Activated CD4-positive, alpha-beta T cell treated with anti-CD3 and anti-CD28 coated beads, Interleukin-2, amount 50 U/mL, for 1 hour (primary cell): ENCODE measurements around the gene SCUBE1.
A peak's percentile ranks its signal among the peaks of the same experiment; 100 is the strongest.

Experiments used
- DNase-seq: peaks from one replicate; pipeline ENCODE4 v3.0.0-alpha.2; 2020

The SCUBE1 gene

DNA sequence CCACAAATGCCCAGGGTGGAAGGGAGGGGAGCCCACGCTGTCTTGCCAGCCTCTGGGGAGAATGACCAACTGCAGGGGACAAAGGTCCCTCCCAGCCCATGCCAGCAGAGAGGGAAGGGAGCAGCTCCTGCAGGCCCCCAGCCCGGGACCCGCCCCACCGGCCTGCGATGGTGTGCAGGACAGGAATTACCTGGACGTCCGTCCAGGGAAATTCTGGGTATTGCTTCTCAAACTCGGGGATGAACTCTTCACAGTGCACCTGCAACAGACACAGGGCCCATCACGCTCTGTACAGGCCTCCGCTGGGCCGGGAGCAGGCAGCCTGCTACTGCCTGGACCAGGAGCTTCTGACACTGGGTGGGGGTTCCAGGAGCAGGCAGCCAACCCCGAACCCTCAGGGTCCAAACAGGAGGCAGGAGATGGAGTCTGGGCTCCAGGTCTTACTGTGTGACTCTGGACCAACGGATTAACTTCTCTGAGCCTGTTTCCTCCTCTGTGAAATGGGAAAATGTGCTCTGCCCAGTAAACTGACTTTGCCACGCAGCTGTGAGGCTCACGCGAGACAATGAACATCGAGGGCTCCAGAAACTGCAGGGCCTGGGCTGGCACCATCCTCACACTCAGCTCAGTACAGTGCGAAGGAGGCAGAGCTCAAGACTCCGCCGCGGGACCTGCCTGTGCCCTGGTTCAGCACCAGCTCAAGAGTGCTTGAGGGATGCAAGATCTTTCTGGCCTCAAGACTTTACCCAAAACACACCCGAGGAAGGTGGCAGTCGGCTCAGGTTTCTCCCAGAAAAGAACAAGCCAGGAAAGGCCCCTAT is 173.7 kb downstream of the SCUBE1 start:
- no peak for DNase-seq

DNA sequence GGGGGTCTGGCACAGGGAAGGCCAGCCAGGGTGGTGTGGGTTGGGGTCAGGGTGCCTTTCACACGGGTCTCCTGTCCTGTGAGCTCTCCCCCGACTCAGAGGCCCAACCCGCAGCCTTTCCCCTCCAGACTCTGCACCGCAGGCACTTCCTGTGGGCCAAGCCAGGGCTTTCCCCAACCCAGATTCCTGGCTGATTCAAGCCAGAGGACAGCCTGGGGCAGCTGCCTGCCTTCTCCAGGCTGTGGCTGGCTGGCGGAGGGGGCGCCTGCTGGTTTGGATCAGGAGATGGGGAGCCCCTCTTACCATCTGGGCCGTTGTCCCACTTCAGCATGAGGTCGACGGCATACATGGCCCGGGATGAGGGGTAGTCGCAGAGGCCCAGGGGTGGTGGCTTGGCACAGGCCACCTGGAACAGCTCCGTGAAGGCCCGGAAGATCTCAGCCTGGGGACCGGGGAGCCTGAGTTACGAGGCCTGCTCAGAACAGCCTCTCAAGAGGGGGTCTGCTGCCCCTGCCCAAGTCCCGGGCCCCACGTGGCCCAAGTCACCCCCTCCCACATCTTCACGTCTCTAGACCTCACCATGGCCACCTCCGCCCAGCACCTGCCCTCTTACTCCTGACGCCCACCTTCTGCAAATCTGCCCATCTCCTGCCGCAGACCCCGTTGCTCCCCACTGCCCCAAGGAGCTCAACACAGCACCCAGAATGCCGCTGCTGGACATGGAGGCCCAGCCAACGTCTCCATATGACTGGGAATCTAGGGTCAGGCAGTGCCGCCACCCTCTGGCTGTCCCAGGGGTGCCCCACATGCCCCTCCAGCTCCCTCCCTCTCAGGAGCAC is 174.5 kb downstream of the SCUBE1 start:
- no peak for DNase-seq

DNA sequence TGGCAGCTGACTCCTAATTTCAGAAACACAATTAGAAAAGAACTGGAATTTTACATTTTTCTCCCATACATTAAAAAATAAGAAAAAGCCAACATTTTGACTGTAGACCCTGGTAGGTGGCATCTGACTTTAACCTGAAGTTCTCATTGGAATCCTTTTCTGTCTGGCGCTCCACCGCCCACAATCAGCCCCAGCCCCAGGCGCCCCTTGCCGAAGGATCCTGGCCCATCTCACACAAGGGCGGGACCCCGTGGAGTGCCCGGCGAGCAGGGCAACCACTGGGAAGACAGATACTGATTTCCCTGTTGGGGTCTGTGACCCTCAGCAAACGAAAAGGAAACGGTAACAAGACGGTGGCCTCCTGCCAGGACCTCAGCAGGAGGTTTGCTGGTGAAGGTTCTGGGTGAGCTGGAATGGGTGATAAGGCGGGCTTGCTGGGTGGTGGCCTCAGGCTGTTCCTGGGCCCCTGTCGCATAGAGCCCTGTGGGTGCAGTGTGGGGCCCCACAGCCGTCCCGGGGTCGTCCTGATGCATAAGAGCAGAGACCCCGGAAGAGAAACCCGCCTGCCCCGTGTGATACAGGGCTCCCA is 176.1 kb downstream of the SCUBE1 start:
- DNase-seq = no peak

DNA sequence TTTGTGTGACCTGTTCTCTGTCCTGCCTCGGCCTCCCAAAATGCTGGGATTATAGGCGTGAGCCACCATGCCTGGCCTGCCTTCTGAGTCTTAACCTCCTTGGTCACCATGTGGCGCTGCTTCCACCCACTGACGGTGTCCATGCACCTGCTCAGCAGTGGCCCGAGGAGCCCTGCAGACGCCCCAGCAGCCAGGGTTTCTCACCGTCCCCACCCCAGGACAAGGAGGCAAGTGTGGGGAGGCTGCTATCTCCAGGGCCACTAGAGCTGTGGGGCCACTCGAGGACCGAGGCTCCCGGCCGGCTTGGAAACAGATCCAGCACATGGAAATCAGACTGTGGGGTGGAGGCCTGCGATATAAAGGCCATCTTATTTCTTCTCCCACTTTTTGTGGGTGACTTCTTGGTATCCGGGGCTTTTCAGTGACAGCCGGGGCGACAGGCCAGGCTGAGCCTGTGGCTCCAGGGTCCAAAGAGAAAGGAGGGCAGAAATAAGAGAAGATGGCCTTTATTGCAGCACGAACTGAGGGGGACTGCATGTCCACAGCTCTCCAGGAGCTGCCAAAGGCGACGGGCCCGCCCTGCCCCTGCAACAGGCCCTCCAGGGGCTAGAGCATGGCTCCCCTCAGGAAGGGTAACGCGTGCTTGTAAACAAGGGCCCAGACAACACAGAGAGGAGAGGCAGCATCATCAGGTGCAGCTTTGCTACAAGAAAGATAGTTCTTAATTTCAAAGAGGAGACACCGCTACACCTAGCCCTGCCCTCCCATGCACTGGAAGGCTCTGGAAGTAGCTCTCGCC is 176.8 kb downstream of the SCUBE1 start:
- DNase-seq = no peak

DNA sequence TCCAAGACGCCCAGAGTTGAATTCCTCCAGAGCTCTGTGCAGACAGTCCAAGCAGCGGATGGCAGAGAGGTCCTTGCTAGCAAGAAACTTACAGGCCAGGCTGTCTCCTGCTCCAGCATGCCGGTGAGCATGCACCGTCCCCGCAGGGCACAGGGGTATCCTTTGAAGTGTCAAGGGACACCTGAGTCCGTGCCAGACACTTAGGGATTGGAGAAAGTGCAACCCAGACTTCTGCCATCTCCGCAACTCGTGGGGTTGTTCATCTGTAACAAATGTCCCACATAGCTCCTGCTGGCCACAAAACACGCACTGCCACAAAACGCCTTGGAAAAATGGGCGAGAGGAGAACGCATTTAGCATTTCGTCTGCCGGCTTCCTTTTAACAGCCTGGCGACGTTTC is 178.5 kb downstream of the SCUBE1 start:
- DNase-seq = no peak

DNA sequence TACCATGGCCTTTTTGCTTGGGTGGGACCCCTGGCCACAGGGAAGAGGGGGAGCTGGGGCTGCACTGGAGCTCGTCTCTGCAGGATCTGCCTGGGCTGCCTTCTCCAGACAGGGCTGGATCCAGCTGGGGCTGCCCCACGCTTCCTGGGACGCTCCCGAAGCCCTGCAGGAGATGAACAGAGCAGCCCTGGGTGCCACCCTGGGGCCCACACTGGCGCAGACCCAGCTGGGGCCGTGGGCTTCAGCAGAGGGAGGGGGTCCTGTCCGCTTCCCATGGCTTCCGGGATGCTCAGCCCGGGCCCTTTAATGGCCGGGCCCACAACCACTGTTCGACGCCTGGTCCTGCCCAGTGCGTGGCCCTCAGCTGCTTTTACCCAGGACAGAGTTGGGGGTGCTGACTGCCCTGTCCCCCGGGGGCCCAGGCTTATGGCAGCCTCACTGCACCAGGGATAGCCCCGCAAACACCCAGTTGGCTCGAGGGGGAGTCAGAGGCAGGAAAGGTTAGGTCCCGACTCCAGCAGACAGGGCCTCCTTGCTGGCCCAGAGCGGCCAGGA is 179.9 kb downstream of the SCUBE1 start:
- no peak for DNase-seq

DNA sequence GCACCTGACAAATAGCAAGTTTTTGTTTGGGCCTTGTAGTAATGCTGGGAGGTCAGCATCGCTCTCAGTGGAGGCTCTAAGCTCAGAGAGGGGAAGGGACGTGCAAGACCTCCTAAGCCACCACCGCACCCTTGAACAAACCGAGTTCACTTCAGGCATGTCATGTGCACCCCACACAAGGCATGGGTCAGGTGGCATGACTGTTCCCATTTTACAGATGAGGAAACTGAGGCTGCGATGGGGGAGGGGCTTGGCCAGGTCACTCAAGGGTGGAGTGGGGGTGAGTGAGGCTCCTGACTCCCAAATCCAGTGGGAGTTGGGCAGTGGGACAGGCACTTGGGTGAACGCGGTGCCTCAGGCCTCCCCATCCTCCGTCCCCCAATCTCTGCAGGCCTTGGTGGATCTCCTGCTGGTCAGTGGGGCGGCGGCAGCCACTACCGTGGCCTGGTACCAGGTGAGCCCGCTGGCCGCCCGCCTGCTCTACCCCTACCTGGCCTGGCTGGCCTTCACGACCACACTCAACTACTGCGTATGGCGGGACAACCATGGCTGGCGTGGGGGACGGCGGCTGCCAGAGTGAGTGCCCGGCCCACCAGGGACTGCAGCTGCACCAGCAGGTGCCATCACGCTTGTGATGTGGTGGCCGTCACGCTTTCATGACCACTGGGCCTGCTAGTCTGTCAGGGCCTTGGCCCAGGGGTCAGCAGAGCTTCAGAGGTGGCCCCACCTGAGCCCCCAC is 180.6 kb downstream of the SCUBE1 start:
- DNase-seq = no peak

DNA sequence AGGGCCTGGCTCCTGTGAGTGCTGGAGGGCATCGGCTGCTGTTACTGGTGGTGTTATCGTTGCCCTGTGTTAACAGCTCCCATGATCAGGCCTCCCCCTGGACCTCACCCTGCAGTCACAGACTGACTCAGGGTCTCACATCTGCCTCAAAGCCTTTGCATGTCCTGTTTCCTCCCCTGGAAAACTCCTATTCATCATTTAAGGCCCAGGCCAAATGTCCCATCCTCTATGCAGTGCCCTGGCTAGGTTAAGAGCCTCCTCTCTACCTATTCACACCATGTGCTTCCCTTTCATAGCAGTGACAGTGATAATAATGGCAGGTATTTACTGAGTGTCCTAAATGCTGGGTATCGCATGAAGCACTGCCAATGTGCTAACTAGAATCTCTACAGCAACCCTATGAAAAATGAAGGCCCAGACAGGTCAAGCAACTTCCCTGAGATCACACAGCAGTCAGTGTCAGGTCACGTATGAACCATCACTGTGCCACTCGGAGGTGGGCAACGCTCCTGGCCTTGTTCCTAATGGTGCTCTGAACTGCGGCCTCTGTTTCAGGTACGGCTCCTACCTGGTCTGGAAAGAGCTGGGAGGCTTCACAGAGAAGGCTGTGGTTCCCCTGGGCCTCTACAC is 182.6 kb downstream of the SCUBE1 start:
- no peak for DNase-seq

DNA sequence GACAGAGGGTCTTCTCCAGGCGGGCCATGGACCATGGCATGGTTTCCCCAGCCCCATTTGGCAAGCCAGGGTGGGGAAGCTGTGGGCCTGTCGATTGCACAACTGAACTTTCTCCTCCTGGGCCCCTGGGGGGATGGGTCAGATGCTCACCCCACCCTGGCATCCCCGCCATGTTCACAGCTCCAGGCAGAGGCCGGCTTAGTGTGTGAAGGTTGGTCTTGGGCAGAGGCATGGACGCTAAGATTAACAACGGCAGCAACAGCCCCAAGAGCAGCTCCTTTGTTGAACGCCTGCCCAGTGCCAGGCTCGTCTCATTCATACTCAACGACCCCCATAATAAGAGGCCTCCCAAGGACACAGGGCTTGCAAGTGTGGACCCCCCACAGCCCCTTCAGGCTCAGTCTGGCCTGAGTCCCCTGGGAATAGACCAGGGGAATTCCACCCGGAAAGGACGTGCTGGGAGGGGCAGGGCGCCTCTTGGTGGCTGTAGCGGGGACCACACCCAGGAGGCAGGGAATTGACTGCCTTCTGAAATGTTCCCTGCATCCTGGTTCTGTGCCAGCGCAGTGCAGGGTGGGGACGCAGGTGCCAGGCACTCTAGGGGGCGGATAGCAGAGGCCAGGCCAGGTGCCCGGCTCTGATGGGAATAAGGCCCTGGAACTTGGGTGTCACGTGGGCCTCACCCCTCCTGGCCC is 183.5 kb downstream of the SCUBE1 start:
- DNase-seq = no peak

DNA sequence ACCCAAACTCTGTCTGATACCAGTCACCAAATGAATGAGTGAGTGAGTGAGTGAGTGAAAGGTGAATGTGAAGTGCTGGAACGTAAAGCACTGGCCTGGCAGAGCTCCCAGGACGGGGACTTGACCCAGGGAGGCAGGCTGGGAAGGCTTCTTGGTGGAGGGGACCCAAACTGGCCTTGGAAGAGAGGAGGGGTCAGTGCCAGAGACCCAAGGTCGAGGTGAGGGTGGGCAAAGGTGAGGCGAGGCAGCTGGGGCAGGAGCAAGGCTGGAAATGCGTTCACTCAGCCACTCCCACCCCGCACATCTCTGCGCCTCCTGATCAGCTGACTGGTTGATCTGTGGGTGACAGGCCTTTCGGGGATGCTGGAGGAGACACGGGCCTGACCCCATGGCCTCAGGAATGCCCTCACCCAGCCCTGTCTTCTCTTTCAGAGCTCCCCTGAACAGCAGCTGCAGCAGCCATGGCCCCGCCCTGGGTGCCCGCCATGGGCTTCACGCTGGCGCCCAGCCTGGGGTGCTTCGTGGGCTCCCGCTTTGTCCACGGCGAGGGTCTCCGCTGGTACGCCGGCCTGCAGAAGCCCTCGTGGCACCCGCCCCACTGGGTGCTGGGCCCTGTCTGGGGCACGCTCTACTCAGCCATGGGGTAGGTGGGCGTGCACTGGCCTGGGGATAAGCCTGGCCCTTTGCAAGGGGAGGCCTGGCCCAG is 184.2 kb downstream of the SCUBE1 start:
- no peak for DNase-seq

DNA sequence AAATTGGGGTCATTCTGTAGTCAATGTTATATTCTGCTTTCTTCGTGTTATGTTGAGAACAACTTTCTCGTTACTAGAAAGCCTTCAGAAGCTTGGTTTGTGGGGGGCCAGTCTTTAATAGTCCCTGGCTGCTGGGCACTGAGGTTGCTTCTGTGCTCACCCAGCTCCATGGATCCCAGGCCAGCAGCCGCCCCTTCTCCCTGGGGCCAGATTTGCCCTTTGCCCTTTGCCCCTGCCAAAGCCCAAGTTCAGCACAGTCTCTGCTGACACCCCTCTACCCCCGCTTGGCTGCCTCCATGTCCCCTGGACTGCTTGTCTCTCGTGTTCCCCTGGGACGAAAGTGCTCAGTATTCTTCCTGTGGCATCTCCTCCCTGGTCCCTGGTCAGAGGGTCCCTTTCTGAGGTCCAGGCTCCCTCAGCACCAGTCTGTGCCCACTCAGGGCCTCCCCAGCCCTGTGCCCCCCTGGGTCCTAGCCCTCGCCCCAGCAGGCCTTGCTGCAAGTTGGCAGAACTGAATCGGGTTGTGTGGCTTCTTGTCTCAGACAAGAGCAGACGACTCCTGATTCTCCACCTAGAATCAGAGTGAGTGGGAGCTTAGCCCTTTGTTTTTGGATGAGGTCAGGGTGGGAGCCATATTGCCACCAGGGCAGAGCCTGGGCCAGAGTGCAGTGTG is 185.2 kb downstream of the SCUBE1 start:
- no peak for DNase-seq

DNA sequence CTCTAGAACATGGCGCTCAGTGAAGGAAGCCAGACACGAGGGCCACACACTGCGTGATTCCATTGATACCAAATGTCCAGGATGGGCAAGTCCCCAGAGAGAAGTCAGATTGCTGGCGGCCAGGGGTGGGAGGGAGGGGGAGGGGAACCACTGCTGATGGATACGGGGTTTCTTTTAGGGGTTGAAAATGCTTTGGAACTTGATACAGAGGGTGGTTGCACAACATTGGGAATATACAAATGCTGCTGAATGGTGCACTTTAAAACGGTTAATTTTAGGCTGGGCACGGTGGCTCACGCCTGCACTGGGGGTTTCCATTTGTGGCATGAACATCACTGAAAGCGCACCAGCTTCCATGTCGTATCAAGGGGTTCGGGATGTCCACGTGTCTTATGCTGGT is 186.8 kb downstream of the SCUBE1 start:
- no peak for DNase-seq

DNA sequence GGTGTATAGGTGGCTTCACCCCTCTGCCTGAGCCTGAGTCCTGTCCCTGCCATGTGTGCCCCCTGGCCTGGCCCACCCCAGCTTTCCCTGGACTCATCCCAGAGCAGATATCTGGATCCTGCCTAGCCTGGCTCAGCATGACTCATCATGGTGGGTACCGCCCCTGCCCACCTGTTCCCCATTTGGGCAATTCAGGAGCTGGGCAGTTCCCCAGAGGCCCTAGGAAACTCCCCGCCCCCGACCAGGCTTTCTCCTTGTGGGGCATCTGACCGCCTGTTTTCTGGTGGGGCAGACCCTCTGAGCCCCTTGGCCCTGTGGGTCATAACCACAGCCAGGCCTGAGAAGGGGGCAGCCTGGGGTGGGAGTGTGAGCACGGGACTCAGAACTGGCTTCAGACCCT is 187.4 kb downstream of the SCUBE1 start:
- no peak for DNase-seq

DNA sequence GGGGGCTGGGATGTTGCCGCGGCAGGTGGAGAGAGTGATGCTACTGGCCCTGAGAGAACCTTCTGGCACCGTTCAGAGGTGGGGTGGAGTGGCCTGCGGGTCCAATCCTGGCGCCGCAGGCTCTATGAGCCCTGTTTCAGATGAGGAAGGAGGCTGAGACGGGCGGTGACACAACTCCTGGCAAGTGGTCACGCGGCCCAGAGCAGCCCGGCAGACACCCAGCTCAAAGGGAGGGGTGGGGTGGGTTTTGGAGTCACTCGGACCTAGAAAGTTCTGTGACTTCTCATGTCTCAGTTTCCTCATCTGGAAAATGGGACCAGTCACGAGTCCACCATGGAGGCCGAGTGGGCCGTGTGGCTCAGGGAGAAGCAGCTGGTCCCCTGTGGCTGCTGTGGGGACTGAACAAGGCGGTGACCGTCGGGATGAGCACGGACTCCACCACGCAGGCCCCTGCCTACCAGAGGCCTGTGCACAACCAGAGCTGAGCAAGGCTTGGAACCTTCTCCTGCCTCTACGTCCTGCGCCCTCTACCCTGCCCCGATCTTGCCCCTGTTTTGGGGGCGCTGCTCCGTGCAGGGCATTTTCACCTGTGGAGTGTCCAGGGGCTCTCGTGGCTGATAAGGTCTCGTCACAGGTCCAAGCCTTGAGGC is 188.2 kb downstream of the SCUBE1 start:
- no peak for DNase-seq

DNA sequence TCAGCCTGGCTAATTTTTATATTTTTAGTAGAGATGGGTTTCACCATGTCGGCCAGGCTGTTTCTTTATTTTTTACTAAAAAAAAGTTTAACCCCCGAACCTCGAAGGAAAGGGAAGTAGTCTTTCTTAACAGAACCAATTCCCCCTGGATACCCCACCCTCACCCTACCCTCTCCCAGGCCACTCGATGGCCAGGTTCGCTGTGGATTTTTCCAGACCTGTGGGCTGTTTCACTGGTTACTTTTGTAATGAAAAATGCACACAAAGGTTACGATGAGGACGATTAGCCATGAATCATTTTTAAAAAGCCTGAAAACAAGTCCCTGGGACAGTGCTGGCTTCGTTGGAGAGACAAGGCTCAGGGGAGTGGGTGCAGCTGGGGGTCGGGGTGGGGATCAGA is 189.3 kb downstream of the SCUBE1 start:
- no peak for DNase-seq

DNA sequence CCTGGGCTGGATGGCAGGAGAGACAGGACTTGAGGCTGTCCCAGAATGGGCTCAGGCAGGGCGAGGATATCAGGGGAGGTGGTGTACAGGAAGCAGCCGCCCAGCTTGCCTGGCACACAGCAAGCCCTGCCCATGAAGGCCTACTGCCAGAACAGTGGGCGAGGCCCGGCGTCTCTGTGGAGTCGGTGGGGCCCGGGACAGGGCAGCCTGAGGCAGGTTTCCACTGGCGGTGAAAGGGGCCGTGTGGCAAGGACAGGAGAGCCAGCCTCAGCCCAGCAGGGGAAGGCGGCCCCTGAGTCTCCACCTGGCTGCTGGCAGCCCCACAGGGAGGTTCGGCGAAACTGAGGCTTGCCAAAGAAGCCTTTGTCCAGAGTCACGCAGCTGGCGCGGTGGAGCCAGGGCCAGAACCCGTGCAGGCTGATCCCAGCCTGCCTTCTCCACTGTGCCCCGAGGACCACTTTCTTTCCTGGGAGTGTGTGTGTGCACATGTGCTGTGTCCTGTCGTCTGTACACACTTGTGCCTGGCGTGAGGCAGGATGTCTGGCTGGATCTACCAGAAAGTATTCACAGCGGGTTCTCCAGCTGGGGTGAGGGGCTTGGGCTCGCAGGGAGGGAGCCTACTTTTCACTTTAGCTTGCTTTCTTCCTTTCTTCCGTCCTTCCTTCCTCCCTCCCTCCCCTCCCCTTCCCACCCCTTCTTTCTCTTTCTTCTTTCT is 190.7 kb downstream of the SCUBE1 start:
- DNase-seq = peak; percentile 61

DNA sequence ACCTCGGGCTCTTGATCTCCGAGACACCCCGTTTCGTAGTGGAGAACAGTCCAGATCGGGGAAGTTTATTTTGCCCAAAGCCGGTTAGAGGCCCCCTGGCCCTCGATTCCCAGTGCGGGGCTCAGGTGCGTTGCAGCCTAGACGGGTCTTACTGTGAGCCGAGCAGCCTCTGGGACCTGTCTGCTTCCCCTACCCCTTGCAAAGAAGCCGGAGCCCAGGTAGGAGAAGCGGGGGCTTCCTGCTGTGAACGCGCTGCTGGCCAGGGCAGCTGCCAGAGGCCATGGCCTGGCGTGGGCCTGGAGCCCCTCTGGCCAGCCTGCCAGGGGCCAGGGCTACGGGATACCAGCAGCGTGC is 191.2 kb downstream of the SCUBE1 start:
- no peak for DNase-seq

DNA sequence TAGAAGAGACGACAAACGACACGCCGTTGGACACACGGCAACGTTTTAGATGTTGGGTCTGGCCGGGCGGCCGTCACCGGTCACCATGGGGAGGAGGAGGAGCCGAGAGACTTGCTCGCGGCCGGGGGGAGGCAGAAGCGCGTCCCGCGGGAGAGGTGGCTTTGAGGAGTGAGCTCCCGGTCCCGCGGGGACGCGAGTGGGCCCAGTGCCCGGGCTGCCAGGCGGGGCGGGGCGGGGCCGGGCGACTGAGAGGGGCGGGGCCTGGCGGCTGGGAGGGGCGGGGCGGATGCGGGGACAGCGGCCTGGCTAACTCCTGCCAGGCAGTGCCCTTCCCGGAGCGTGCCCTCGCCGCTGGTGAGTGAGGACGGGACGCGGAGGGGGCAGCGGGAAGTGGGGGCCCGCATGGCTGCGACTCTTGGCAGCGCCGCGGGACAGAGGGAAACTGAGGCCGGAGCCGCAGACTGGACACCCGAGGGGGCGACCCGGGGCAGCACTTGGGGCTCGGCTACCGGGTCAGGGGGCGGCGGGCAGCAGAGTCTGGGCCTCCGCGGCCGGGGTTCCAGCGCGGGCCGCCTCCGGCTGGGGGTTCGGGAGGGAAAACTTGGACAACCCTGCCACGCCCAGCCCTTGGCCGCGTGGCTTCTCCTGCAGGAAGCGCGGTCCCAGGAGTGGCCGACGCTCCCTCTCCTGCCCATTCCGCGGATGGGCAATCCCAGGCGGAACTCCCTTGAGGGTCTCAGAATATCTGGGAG is 191.7 kb downstream of the SCUBE1 start, which contains the start of gene TSPO:
TSPO (plus strand) TSS at position 309 of the 752 bp plus-strand sequence. CDS start 7,680 bp downstream, outside the sequence.
- peak; percentile 60 for DNase-seq
